ENCODE data around the gene UHRF2. TPM values are rescaled to one million over a fixed set of nuclear protein-coding genes. Genes with fewer than 3 reads are reported as not detected.

Gene UHRF2
- total and polyA plus RNA-seq, 2 donors (not counting 3 experiments of a cell fraction or from before 2014, with no cell fraction given) = 63.5 to 101 TPM

- H3K9me3 ChIP-seq (replicated peaks; ENCODE audit: control insufficient read depth, insufficient read depth, low read length) = no peaks in the 10 kb centered on the region
- H3K4me3 ChIP-seq (replicated peaks in 1 of 3; ENCODE audit: insufficient read depth in 1 of 3, low read depth in 1 of 3, low read length in 3 of 3) = peak overlapping the region in 1 of 3 experiments; percentile 58
- H3K27ac ChIP-seq (ENCODE audit: insufficient read depth, low read depth, low read length) = peak overlapping the region; percentile 99
- H3K9ac ChIP-seq (replicated peaks; ENCODE audit: extremely low read depth, insufficient read depth, low read length) = peak overlapping the region; percentile 92
- FAIRE-seq = no peak
- ChIA-PET CTCF (interaction anchor here (0.9 to 2.8 kb wide), 11 partner anchors 9 to 197 kb away, joined by 3 to 46 read pairs (median 7); no protein-coding TSS in a partner anchor), POLR2A (interaction anchor here (1.4 to 1.6 kb wide), 2 partner anchors 10 to 15 kb away, joined by 4 to 9 read pairs; no protein-coding TSS in a partner anchor)
- intact Hi-C loops (cut with micrococcal nuclease) = loop anchor here (1.0 to 5.0 kb wide), 3 partner anchors 14 to 405 kb away; partner anchors contain the start of gene UHRF2
- H4K20me1 ChIP-seq (replicated peaks; ENCODE audit: control insufficient read depth, extremely low read depth, insufficient read depth, low read length) = no peaks in the 10 kb centered on the region
- H3K27me3 ChIP-seq (ENCODE audit: control insufficient read depth in 2 of 2, insufficient read depth in 2 of 2, low read length in 2 of 2) = no peaks in the 10 kb centered on the region
- no peaks in the 10 kb centered on the region for H3K9me1 ChIP-seq (replicated peaks; ENCODE audit: control insufficient read depth, extremely low read depth, insufficient read depth, low read length)
- H3K36me3 ChIP-seq (ENCODE audit: control insufficient read depth in 2 of 2, extremely low read depth in 1 of 2, insufficient read depth in 2 of 2, low read length in 2 of 2) = no peaks in the 10 kb centered on the region
- peak; percentile 92 for DNase-seq (ENCODE audit: low read depth, low spot score)
- peak overlapping the region; percentile 94 for H3K4me2 ChIP-seq (ENCODE audit: insufficient read depth, low read length)
- no peak overlapping the region for H2AFZ ChIP-seq (ENCODE audit: low read depth, low read length)
- dilution Hi-C loops (cut with MboI; ENCODE audit: extremely low pct_ligation_motif_present, low sequenced_read_pairs) = no loop called here
- H3K79me2 ChIP-seq (ENCODE audit: control insufficient read depth, insufficient read depth, low read length) = no peaks in the 10 kb centered on the region
- peaks cover 42% of the 10 kb centered on the region for H3K4me1 ChIP-seq (ENCODE audit: control insufficient read depth, extremely low read depth, insufficient read depth, low read length)
- TF ChIP-seq MYC (IDR thresholded peaks at IDR 0.05; ENCODE audit: low read depth, low read length) = no peak
- peak; percentile 19 for TF ChIP-seq POLR2A (IDR thresholded peaks at IDR 0.05; ENCODE audit: low read depth, low read length)
- TF ChIP-seq CTCF (IDR thresholded peaks at IDR 0.05; ENCODE audit: extremely low read depth in 1 of 2, insufficient read depth in 1 of 2, low read depth in 1 of 2, low read length in 2 of 2) = peak in 1 of 2 donors; percentile 45
- TF ChIP-seq POLR2AphosphoS5 (IDR thresholded peaks at IDR 0.05; ENCODE audit: insufficient read depth, low read depth, low read length) = peak; percentile 70
- TSS peak; percentile 94 for BruUV-seq (replicated peaks)
Measured at GRCh38 chr9:6552033-6552432, 139.0 kb downstream of the UHRF2 start.
